MG63 (cell line): ENCODE measurements around the gene KAZALD1. TPM values are rescaled to one million over a fixed set of nuclear protein-coding genes. Genes with fewer than 3 reads are reported as not detected.
A peak's percentile ranks its signal among the peaks of the same experiment; 100 is the strongest.

Experiments used
- DNase-seq: peaks from one replicate; pipeline ENCODE4 v3.0.0-alpha.2; 2020
- H3K27me3 ChIP-seq: fragments of 250-450 bp; sonication (Bioruptor Pico); 2 replicates; pipeline ENCODE4 v1.5.1; 2020; ENCODE audit warnings: mild to moderate bottlenecking, moderate library complexity
- H3K36me3 ChIP-seq: fragments of 250-450 bp; sonication (Bioruptor Pico); 2 replicates; pipeline ENCODE4 v1.5.1; 2020; ENCODE audit warnings: mild to moderate bottlenecking, moderate library complexity
- H3K4me3 ChIP-seq: fragments of 250-450 bp; sonication (Bioruptor Pico); 2 replicates; pipeline ENCODE4 v1.5.1; 2020; ENCODE audit warnings: mild to moderate bottlenecking, moderate library complexity
- H3K9me3 ChIP-seq: fragments of 250-450 bp; sonication (Bioruptor Pico); 2 replicates; pipeline ENCODE4 v1.5.1; 2020; ENCODE audit warnings: mild to moderate bottlenecking, moderate library complexity
- total RNA-seq: library from RNA; depleted of rRNA; stranded (reverse); fragments of >200 nt; shearing (Covaris generic); gene quantifications from 2 replicates; pipeline ENCODE4 v1.2.3, GENCODE V29; 2014; ENCODE audit warnings: low replicate concordance

Gene KAZALD1
- total RNA-seq, 1 experiment from 2014 or later: 54.4 TPM

DNA sequence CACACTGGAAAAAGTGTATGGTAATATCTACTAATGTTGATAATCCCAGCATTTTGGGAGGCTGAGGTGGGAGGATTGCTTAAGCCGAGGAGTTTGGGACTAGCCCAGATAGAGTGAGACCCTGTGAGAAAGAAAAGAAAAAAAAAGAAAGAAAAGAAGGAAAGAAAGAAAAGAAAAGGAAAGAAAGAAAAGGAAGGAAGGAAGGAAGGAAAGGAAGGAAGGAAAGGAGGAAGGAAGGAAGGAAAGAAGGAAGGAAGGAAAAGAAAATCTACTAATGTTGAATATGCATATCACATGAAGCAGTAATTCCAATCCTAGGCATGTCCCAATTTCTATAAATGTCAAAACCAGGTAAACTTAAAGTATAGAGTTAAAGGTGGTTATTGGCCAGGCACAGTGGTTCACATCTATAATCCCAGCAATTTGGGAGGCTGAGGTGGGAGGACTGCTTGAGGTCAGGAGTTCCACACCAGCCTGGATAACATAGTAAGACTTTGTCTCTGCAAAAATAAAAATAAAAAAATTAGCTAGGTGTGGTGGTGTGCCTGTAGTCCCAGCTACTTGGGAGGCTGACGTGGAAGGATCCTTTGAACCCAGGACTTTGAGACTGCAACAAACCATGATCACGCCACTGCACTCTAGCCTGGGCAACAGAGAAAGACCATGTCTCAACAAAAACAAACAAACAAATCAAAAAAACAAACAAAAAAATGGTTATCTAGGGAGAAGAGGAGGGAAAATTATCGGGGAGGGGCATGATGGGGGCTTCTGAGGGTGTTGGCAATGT, 5.2 kb upstream of the KAZALD1 start:
- H3K4me3 ChIP-seq: no peak overlapping the region
- peaks cover 7% of the 10 kb centered on the region for H3K36me3 ChIP-seq
- no peak for DNase-seq

DNA sequence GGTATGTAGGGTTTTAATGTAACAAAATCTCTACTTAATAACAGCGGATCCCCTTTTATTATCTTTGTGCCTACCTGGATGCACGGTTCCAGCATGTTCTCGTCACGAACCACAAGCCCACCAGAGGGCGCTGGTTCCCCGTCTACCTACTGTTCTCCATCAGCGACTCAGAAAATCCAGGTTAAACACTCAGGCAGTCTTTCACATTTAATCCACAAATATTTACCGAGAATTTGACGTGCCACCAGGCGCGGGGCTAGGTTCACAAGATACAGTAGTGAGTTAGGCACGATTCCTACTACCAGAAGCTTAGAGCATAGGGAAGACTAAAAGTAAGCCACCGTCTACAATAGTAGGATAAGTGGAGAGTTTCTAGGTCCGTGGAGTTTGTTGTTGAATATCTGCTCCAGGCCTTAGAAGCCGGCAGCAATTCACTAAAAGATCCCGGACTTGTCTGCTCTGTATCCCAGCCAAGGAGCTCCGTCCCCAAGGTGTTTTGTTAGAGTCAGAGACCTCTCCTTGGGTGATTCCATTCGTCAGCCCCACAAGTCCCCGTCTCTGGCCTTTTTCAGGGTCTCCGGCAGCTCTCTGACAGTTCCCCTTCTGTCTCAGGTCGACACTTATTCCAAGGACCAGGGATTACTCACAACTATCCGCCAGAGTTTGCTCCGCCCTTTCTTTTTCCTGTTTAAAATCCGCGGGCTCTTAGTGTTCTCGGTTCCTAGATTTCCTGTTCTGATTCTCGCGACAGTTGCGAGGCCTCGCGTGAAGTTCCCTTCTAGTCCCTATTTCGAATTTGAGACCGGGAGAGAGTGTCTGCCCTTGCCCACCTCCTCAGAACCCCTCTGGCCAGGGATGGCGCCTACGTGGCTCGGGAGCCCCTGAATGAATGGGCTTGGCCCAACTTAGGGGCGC, 1.5 kb upstream of the KAZALD1 start:
- no peaks in the 10 kb centered on the region for H3K27me3 ChIP-seq
- no peaks in the 10 kb centered on the region for H3K9me3 ChIP-seq
- peak overlapping the region; percentile 82 for H3K4me3 ChIP-seq
- peak; percentile 89 for DNase-seq
- H3K36me3 ChIP-seq: peaks cover 25% of the 10 kb centered on the region

More for the DNA sequence above, 5.2 kb upstream of the KAZALD1 start:
- no peaks in the 10 kb centered on the region for H3K27me3 ChIP-seq
- no peaks in the 10 kb centered on the region for H3K9me3 ChIP-seq

DNA sequence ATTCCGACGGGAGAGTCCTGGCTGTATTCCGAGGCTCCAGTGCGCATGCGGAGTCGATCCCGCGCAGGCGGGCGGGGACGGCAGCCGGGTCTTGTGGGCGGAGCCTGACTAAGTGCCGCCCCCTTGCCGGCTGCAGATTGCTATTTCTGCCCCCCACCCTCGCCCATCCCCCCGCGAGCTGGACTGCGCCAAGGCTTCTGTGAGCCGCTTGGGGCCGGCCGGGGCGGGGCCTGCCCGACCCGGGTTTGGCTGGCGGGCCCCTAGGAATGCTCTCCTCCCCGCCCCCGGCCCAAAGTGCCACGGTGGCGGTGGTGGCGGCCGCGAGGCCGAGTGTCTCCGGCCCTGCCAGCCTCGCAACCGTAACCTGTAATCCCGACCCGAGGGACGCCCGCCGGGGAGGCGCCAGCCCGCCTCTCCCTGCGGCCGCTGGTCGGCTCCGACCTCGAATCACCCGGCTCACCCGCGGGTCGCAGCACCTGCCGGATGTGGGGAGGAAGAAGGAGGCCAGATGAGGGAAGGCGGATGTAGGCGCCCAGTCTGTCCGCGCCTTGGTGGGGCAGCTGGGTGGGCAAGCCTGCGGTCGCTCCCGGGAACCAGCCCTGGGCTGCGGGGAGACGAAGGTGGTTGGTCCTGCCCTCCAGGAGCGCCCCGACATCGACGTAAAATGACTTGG, 702 bp upstream of the KAZALD1 start:
- H3K4me3 ChIP-seq: peak overlapping the region; percentile 82
- H3K36me3 ChIP-seq: peaks cover 21% of the 10 kb centered on the region
- no peaks in the 10 kb centered on the region for H3K27me3 ChIP-seq
- no peaks in the 10 kb centered on the region for H3K9me3 ChIP-seq
- DNase-seq: peak; percentile 98

DNA sequence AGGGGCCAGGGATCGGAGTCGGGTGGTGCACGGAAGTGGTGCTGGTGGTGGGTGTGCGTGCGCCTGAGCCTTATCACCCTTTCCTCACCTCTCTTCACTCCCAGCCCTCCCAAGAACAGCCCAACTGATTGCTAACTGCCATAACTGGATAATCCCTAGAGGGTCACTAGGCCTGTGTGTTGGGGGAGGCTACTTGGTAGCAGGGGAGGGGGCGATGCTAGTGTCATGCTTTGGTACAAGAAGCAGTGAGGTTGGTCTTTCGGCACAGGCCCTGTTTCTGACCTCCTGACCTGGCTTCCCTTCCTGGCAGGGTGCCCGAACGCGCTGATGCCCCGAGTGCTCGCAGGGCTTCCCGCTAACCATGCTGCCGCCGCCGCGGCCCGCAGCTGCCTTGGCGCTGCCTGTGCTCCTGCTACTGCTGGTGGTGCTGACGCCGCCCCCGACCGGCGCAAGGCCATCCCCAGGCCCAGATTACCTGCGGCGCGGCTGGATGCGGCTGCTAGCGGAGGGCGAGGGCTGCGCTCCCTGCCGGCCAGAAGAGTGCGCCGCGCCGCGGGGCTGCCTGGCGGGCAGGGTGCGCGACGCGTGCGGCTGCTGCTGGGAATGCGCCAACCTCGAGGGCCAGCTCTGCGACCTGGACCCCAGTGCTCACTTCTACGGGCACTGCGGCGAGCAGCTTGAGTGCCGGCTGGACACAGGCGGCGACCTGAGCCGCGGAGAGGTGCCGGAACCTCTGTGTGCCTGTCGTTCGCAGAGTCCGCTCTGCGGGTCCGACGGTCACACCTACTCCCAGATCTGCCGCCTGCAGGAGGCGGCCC, 652 bp downstream of the KAZALD1 start:
- Histone ChIP-seq H3K36me3 (peaks cover 19% of the 10 kb centered on the region), H3K4me3 (peak overlapping the region; percentile 82), H3K9me3 (no peaks in the 10 kb centered on the region), H3K27me3 (no peaks in the 10 kb centered on the region)
- DNase-seq: peak; percentile 74

- no peaks in the 10 kb centered on the region for H3K27me3 ChIP-seq
- peaks cover 19% of the 10 kb centered on the region for H3K36me3 ChIP-seq
- DNase-seq: no peak
- peak overlapping the region; percentile 82 for H3K4me3 ChIP-seq
- H3K9me3 ChIP-seq: no peaks in the 10 kb centered on the region
Measured at GRCh38 chr10:101063050-101063525, 1.3 kb downstream of the KAZALD1 start.

GRCh38 chr10:101063548-101064414, 2.0 kb downstream of the KAZALD1 start:
- Histone ChIP-seq H3K4me3 (peak overlapping the region; percentile 82), H3K9me3 (no peaks in the 10 kb centered on the region), H3K36me3 (peaks cover 19% of the 10 kb centered on the region), H3K27me3 (no peaks in the 10 kb centered on the region)
- DNase-seq: no peak

DNA sequence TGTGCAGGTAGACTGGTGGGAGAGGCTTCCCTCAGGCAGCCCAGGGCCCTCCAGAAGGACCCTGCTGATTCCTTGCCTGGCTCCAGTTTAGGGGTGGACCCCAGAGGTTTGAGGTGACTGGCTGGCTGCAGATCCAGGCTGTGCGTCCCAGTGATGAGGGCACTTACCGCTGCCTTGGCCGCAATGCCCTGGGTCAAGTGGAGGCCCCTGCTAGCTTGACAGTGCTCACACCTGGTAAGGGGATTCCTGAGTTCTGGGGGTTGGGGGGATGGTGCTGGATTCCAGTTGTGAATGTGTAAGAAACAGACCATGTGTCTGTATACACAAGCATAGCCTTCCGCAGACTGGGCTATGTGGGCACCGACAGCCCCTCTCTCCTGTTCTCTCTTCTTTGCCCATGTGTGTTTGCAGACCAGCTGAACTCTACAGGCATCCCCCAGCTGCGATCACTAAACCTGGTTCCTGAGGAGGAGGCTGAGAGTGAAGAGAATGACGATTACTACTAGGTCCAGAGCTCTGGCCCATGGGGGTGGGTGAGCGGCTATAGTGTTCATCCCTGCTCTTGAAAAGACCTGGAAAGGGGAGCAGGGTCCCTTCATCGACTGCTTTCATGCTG, 2.7 kb downstream of the KAZALD1 start:
- DNase-seq: no peak
- Histone ChIP-seq H3K27me3 (no peaks in the 10 kb centered on the region), H3K4me3 (no peak overlapping the region), H3K9me3 (no peaks in the 10 kb centered on the region), H3K36me3 (peaks cover 19% of the 10 kb centered on the region)

- Histone ChIP-seq H3K9me3 (no peaks in the 10 kb centered on the region), H3K36me3 (peaks cover 19% of the 10 kb centered on the region), H3K4me3 (peak overlapping the region; percentile 56), H3K27me3 (no peaks in the 10 kb centered on the region)
- no peak for DNase-seq
Measured at GRCh38 chr10:101065481-101066145, 3.8 kb downstream of the KAZALD1 start.

DNA sequence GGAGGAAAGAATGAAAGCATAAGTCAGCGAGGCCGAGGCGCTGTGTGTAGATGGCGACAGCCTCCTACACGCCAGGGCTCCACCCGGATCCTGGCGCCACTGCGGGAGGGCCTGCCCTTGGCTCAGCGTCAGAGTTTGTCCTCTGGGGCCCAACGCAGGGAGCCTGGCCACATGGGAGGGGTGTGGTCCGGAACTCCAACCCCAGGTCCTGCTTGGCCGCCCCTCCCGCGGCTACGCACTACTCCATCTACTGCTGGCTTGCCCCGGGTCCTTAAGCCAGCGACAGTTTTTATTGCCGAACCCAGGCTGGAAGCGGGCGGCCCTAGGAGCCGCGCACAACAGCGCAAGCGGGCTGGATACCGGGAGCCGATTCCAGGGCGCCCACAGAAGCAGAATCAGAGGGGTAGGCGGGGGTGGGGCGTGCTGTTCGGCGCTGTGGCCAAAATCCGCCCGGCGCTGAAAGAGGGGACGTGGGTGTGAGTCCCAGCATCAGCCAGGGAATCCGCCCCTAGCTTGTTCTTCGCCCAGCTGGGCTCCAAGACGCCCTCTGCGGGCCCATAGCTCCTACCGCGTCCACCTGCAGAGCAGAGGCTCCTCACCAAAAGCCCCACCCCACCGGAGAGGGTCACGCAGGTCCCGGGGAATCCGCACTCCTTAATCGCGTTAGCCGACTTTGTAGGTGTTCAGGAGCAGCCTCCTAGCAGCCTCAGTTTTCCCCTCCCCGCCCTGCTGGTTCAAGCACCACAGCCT, 4.5 kb downstream of the KAZALD1 start:
- peak; percentile 93 for DNase-seq
- Histone ChIP-seq H3K9me3 (no peaks in the 10 kb centered on the region), H3K36me3 (peaks cover 19% of the 10 kb centered on the region), H3K4me3 (peak overlapping the region; percentile 56), H3K27me3 (no peaks in the 10 kb centered on the region)

GRCh38 chr10:101066896-101067355, 5.1 kb downstream of the KAZALD1 start:
- peak overlapping the region; percentile 56 for H3K4me3 ChIP-seq
- peak; percentile 48 for DNase-seq
- peaks cover 19% of the 10 kb centered on the region for H3K36me3 ChIP-seq
- no peaks in the 10 kb centered on the region for H3K9me3 ChIP-seq
- no peaks in the 10 kb centered on the region for H3K27me3 ChIP-seq

- Histone ChIP-seq H3K27me3 (no peaks in the 10 kb centered on the region), H3K36me3 (peaks cover 19% of the 10 kb centered on the region), H3K4me3 (peak overlapping the region; percentile 56), H3K9me3 (no peaks in the 10 kb centered on the region)
- peak; percentile 72 for DNase-seq
Measured at GRCh38 chr10:101067356-101068083, 5.7 kb downstream of the KAZALD1 start.

DNA sequence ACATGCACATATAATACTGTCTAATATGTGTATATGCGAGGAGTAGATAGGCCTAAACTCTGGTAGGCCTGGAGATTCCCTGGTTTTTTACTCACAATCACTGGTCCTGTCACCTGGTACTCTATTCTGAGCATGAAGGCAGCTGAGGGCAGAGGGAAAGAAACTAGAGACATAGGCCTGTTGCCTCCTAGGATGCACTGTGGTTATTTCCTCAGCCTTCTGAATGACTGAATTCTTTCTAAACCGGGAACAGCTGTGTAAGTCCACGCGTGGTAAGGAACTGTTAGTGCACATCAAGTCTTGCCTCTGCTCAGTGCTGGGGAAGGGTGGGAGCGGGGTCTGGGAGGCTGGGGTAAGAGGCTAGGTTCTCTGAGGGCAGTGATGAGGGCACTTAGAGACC, 7.7 kb downstream of the KAZALD1 start:
- H3K27me3 ChIP-seq: no peaks in the 10 kb centered on the region
- peaks cover 9% of the 10 kb centered on the region; the same call in 1 of the 2 replicates for H3K36me3 ChIP-seq
- DNase-seq: no peak
- no peaks in the 10 kb centered on the region for H3K9me3 ChIP-seq
- no peak overlapping the region for H3K4me3 ChIP-seq

DNA sequence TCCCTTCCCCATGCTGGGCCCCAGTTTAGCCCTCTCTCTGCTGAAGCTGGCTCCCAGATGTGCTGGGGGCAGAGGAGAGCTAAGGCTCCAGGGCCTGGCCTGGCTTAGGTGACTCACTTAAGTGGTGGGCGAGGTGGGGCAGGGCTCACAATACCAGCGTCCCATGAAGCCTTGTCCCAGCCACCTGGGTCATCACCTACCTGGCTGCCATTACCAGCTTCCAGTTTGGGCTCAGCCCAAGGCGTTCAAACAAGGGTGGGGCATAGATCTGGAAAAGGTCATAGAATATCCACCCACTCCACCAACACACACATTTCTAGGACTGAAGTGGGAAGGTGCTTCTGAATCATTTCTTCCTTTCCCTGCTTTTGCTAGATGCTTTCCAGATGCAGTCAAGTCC, 8.3 kb downstream of the KAZALD1 start:
- no peak overlapping the region for H3K4me3 ChIP-seq
- DNase-seq: no peak
- no peaks in the 10 kb centered on the region for H3K27me3 ChIP-seq
- no peaks in the 10 kb centered on the region for H3K9me3 ChIP-seq
- H3K36me3 ChIP-seq: peaks cover 2% of the 10 kb centered on the region; the same call in 1 of the 2 replicates
